T-helper 17 cell (primary cell): ENCODE data around the gene RASL11B. TPM values are rescaled to one million over a fixed set of nuclear protein-coding genes. Genes with fewer than 3 reads are reported as not detected.

ENCODE experiments used
- ATAC-seq: fragments of 150-1000 bp; cut with Tn5 transposase; 2 replicates; pipeline ENCODE4 v1.10.0; 2021; ENCODE audit warnings: mild to moderate bottlenecking, moderate library complexity
- DNase-seq, 3 donors: peaks; one replicate each; pipeline versions ENCODE4 v3.0.0 to v3.0.0-alpha.2; 2020 to 2021
- H3K9me3 ChIP-seq: one replicate; pipeline ENCODE4 v1.7.0; 2013; ENCODE audit warnings: low read length, mild to moderate bottlenecking; ENCODE audit not compliant: control insufficient read depth, poor library complexity, severe bottlenecking
- H3K27ac Mint-ChIP-seq: one replicate; pipeline ENCODE4 v1.8.0; 2022; ENCODE audit warnings: mild to moderate bottlenecking, moderate library complexity, mixed read lengths
- H3K27me3 Mint-ChIP-seq: one replicate; pipeline ENCODE4 v1.8.0; 2022; ENCODE audit warnings: mixed read lengths
- H3K36me3 Mint-ChIP-seq: one replicate; pipeline ENCODE4 v1.8.0; 2022; ENCODE audit warnings: low read depth, mixed read lengths
- H3K4me1 Mint-ChIP-seq: one replicate; pipeline ENCODE4 v1.8.0; 2022; ENCODE audit warnings: mild to moderate bottlenecking, mixed read lengths
- H3K4me3 Mint-ChIP-seq: one replicate; pipeline ENCODE4 v1.8.0; 2022; ENCODE audit warnings: mild to moderate bottlenecking, moderate library complexity, mixed read lengths
- total RNA-seq, 4 donors: library from RNA in 2 of 4; stranded (reverse) in 2 of 4; gene quantifications; one replicate each; pipeline ENCODE4 v1.2.3 and lab custom pipeline; 2022 to 2026

RASL11B gene
- total RNA-seq, 2 donors from 2014 or later: not detected

- Mint-ChIP-seq H3K4me3 (no peak overlapping the region), H3K27ac (no peak overlapping the region), H3K4me1 (no peaks in the 10 kb centered on the region), H3K36me3 (no peaks in the 10 kb centered on the region), H3K27me3 (no peaks in the 10 kb centered on the region)
- ATAC-seq (no peak), DNase-seq (no peak)
- H3K9me3 ChIP-seq: no peaks in the 10 kb centered on the region
Measured at GRCh38 chr4:52889778-52890520, 27.8 kb downstream of the RASL11B start.

GRCh38 chr4:52890521-52890791 lies 28.3 kb downstream of the RASL11B start:
- ATAC-seq: no peak
- Mint-ChIP-seq H3K27ac (no peak overlapping the region), H3K27me3 (no peaks in the 10 kb centered on the region), H3K4me1 (no peaks in the 10 kb centered on the region), H3K4me3 (no peak overlapping the region), H3K36me3 (no peaks in the 10 kb centered on the region)
- DNase-seq: no peak
- no peaks in the 10 kb centered on the region for H3K9me3 ChIP-seq

- H3K36me3 Mint-ChIP-seq: no peaks in the 10 kb centered on the region
- H3K4me1 Mint-ChIP-seq: no peaks in the 10 kb centered on the region
- H3K27me3 Mint-ChIP-seq: no peaks in the 10 kb centered on the region
- ATAC-seq (no peak), DNase-seq (no peak)
- no peak overlapping the region for H3K27ac Mint-ChIP-seq
- H3K4me3 Mint-ChIP-seq: no peak overlapping the region
- H3K9me3 ChIP-seq: no peaks in the 10 kb centered on the region
Measured at GRCh38 chr4:52891743-52892142, 29.6 kb downstream of the RASL11B start.

- H3K9me3 ChIP-seq: no peaks in the 10 kb centered on the region
- ATAC-seq: no peak
- no peaks in the 10 kb centered on the region for H3K36me3 Mint-ChIP-seq
- H3K4me3 Mint-ChIP-seq: no peak overlapping the region
- no peaks in the 10 kb centered on the region for H3K4me1 Mint-ChIP-seq
- no peaks in the 10 kb centered on the region for H3K27me3 Mint-ChIP-seq
- no peak for DNase-seq
- H3K27ac Mint-ChIP-seq: no peak overlapping the region
Measured at GRCh38 chr4:52892880-52893279, 30.8 kb downstream of the RASL11B start.

GRCh38 chr4:52894443-52894842 lies 32.3 kb downstream of the RASL11B start:
- Mint-ChIP-seq H3K27me3 (no peaks in the 10 kb centered on the region), H3K36me3 (no peaks in the 10 kb centered on the region), H3K4me3 (no peak overlapping the region), H3K27ac (no peak overlapping the region), H3K4me1 (no peaks in the 10 kb centered on the region)
- ATAC-seq (no peak), DNase-seq (no peak)
- H3K9me3 ChIP-seq: no peaks in the 10 kb centered on the region

- DNase-seq (no peak), ATAC-seq (no peak)
- Mint-ChIP-seq H3K4me3 (no peak overlapping the region), H3K36me3 (peaks cover 5% of the 10 kb centered on the region), H3K27me3 (no peaks in the 10 kb centered on the region), H3K27ac (no peak overlapping the region), H3K4me1 (no peaks in the 10 kb centered on the region)
- H3K9me3 ChIP-seq: no peaks in the 10 kb centered on the region
Measured at GRCh38 chr4:52903273-52903672, 41.2 kb downstream of the RASL11B start.

GRCh38 chr4:52904421-52904820 lies 42.3 kb downstream of the RASL11B start:
- H3K27me3 Mint-ChIP-seq: no peaks in the 10 kb centered on the region
- H3K4me1 Mint-ChIP-seq: no peaks in the 10 kb centered on the region
- ATAC-seq: no peak
- no peak for DNase-seq
- peaks cover 7% of the 10 kb centered on the region for H3K36me3 Mint-ChIP-seq
- no peaks in the 10 kb centered on the region for H3K9me3 ChIP-seq
- H3K4me3 Mint-ChIP-seq: no peak overlapping the region
- H3K27ac Mint-ChIP-seq: no peak overlapping the region

GRCh38 chr4:52907510-52907909 lies 45.4 kb downstream of the RASL11B start:
- Mint-ChIP-seq H3K4me3 (no peak overlapping the region), H3K4me1 (peaks cover 2% of the 10 kb centered on the region), H3K27me3 (no peaks in the 10 kb centered on the region), H3K27ac (no peak overlapping the region), H3K36me3 (peaks cover 7% of the 10 kb centered on the region)
- H3K9me3 ChIP-seq: no peaks in the 10 kb centered on the region
- DNase-seq (no peak), ATAC-seq (no peak)

GRCh38 chr4:52910115-52910514 lies 48.0 kb downstream of the RASL11B start:
- peaks cover 4% of the 10 kb centered on the region for H3K36me3 Mint-ChIP-seq
- H3K27ac Mint-ChIP-seq: no peak overlapping the region
- H3K4me1 Mint-ChIP-seq: peaks cover 2% of the 10 kb centered on the region
- DNase-seq (no peak), ATAC-seq (no peak)
- H3K9me3 ChIP-seq: no peaks in the 10 kb centered on the region
- no peak overlapping the region for H3K4me3 Mint-ChIP-seq
- no peaks in the 10 kb centered on the region for H3K27me3 Mint-ChIP-seq

GRCh38 chr4:52911684-52912294 lies 49.7 kb downstream of the RASL11B start:
- Mint-ChIP-seq H3K4me1 (peaks cover 4% of the 10 kb centered on the region), H3K27me3 (no peaks in the 10 kb centered on the region), H3K36me3 (peaks cover 4% of the 10 kb centered on the region), H3K27ac (no peak overlapping the region), H3K4me3 (no peak overlapping the region)
- ATAC-seq (peak; percentile 65), DNase-seq (peak; percentile 27 to 54 (median 32))
- no peaks in the 10 kb centered on the region for H3K9me3 ChIP-seq

- H3K27ac Mint-ChIP-seq: no peak overlapping the region
- no peaks in the 10 kb centered on the region for H3K27me3 Mint-ChIP-seq
- no peak overlapping the region for H3K4me3 Mint-ChIP-seq
- ATAC-seq (no peak), DNase-seq (no peak)
- peaks cover 2% of the 10 kb centered on the region for H3K36me3 Mint-ChIP-seq
- H3K9me3 ChIP-seq: no peaks in the 10 kb centered on the region
- peaks cover 4% of the 10 kb centered on the region for H3K4me1 Mint-ChIP-seq
Measured at GRCh38 chr4:52912608-52913007, 50.5 kb downstream of the RASL11B start.

- DNase-seq: no peak
- Mint-ChIP-seq H3K36me3 (peaks cover 1% of the 10 kb centered on the region), H3K4me3 (no peak overlapping the region), H3K4me1 (peaks cover 4% of the 10 kb centered on the region), H3K27me3 (no peaks in the 10 kb centered on the region), H3K27ac (no peak overlapping the region)
- ATAC-seq: no peak
- no peaks in the 10 kb centered on the region for H3K9me3 ChIP-seq
Measured at GRCh38 chr4:52914051-52914605, 52.0 kb downstream of the RASL11B start.

- peaks cover 3% of the 10 kb centered on the region for H3K36me3 Mint-ChIP-seq
- H3K27ac Mint-ChIP-seq: no peak overlapping the region
- ATAC-seq (no peak), DNase-seq (no peak)
- peaks cover 4% of the 10 kb centered on the region for H3K4me1 Mint-ChIP-seq
- H3K4me3 Mint-ChIP-seq: no peak overlapping the region
- H3K9me3 ChIP-seq: no peaks in the 10 kb centered on the region
- no peaks in the 10 kb centered on the region for H3K27me3 Mint-ChIP-seq
Measured at GRCh38 chr4:52915191-52915590, 53.1 kb downstream of the RASL11B start.
